ENCODE results near the gene TP53I11. TPM values are rescaled to one million over a fixed set of nuclear protein-coding genes. Genes with fewer than 3 reads are reported as not detected.

Gene TP53I11
- total and polyA plus RNA-seq, 2 experiments from 2014 or later = 59.9 to 117 TPM

DNA sequence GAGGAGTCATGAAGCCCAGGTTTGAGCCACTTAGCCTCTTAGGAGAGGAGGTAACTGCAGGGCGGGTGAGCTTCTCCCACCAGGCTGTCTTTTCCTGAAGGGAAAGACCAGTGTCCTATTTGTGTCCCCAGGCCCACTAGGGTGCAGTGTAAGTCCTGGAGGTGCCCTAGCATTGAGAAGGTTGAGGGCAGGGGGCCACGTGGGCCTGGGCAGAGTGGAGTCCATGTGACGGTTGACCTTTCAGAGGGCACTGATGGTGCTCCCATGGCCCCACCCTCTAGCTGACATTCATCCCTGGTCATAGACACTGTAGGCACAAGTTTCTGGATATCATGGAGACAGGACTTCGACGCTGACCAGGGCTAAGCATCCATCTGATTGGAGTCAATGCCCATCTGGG lies 44.1 kb upstream of the TP53I11 start:
- H2AFZ ChIP-seq = no peak overlapping the region
- H3K36me3 ChIP-seq (ENCODE audit: low read depth) = no peaks in the 10 kb centered on the region
- H3K79me2 ChIP-seq (ENCODE audit: insufficient read depth) = no peaks in the 10 kb centered on the region
- DNase-seq = no peak
- no peaks in the 10 kb centered on the region for H3K9me2 ChIP-seq (ENCODE audit: insufficient read depth)
- H3K27ac ChIP-seq = no peak overlapping the region
- peaks cover 7% of the 10 kb centered on the region; the same call in 1 of the 2 replicates for H3K27me3 ChIP-seq (replicated peaks; ENCODE audit: insufficient read depth)
- no peak overlapping the region for H3K9ac ChIP-seq
- H3K4me2 ChIP-seq (ENCODE audit: unreplicated experiment) = no peak overlapping the region
- no peaks in the 10 kb centered on the region for H3K4me1 ChIP-seq (ENCODE audit: insufficient read depth)
- TF ChIP-seq EZH2 (IDR thresholded peaks at IDR 0.05; ENCODE audit: insufficient read depth, poor library complexity, severe bottlenecking) (no peak), EZH2phosphoT487 (IDR thresholded peaks at IDR 0.05; ENCODE audit: insufficient read depth, low read depth) (no peak)
- no peaks in the 10 kb centered on the region for H4K20me1 ChIP-seq (ENCODE audit: insufficient read depth)
- H3K4me3 ChIP-seq = no peak overlapping the region
- in situ Hi-C loops (cut with MboI) = no loop called here
- WGBS, 2 experiments (ENCODE audit: low coverage in 1 of 2, low lambda C conversion rate in 2 of 2, missing lambda C conversion rate in 2 of 2) = 55 to 56% methylated on average over 5 of the region's 5 CpGs
- no peaks in the 10 kb centered on the region for H3F3A ChIP-seq (ENCODE audit: insufficient read depth)
- no peaks in the 10 kb centered on the region for H3K9me3 ChIP-seq (ENCODE audit: low read depth)

DNA sequence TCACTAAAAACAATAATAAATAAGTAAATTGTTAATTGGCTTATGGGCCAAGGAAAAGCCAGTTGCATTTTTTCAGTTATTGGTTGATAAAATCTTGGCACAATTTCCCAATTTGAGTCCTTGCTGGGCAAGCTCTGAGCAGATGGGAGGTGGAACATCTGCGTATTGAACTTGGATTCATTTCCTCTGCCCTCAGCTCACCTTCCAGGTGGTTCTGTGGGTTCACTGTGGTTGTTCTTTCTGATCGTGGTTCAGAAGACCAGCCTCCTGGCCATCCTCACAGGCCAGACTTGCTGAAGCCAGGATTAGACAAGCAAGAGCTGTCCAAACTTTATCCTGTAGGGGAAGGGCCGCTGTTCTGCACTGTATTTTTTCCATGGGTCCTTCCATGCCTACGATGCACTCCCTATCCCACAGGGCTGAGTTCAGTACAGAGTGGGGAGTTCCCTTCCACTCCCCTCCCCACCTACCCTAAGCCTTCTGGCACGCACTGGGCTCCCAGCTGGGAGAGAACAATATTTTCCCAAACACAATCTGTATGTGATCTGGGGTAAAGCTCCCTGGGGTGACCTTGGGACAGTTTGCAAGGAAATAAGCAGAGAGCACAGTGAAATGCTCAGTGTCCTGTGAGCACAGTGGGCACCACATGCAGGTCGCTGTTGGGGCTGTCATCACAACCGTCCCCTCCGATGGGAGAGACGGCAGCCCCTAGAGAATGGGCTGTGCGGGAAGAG lies 43.5 kb upstream of the TP53I11 start:
- H3F3A ChIP-seq (ENCODE audit: insufficient read depth) = no peaks in the 10 kb centered on the region
- no peak overlapping the region for H3K4me3 ChIP-seq
- H3K9me2 ChIP-seq (ENCODE audit: insufficient read depth) = no peaks in the 10 kb centered on the region
- no peak overlapping the region for H3K4me2 ChIP-seq (ENCODE audit: unreplicated experiment)
- H3K36me3 ChIP-seq (ENCODE audit: low read depth) = no peaks in the 10 kb centered on the region
- no peaks in the 10 kb centered on the region for H3K4me1 ChIP-seq (ENCODE audit: insufficient read depth)
- no peak overlapping the region for H3K9ac ChIP-seq
- H3K79me2 ChIP-seq (ENCODE audit: insufficient read depth) = no peaks in the 10 kb centered on the region
- WGBS, 2 experiments (ENCODE audit: low coverage in 1 of 2, low lambda C conversion rate in 2 of 2, missing lambda C conversion rate in 2 of 2) = 73 to 74% methylated on average over 10 of the region's 10 CpGs
- in situ Hi-C loops (cut with MboI) = no loop called here
- no peak overlapping the region for H2AFZ ChIP-seq
- TF ChIP-seq EZH2 (IDR thresholded peaks at IDR 0.05; ENCODE audit: insufficient read depth, poor library complexity, severe bottlenecking) (no peak), EZH2phosphoT487 (IDR thresholded peaks at IDR 0.05; ENCODE audit: insufficient read depth, low read depth) (no peak)
- no peak for DNase-seq
- H3K27me3 ChIP-seq (replicated peaks; ENCODE audit: insufficient read depth) = 0 out of 2 replicates have a peak, but pooled peaks cover 7% of the 10 kb centered on the region
- H3K9me3 ChIP-seq (ENCODE audit: low read depth) = no peaks in the 10 kb centered on the region
- H4K20me1 ChIP-seq (ENCODE audit: insufficient read depth) = no peaks in the 10 kb centered on the region
- no peak overlapping the region for H3K27ac ChIP-seq

DNA sequence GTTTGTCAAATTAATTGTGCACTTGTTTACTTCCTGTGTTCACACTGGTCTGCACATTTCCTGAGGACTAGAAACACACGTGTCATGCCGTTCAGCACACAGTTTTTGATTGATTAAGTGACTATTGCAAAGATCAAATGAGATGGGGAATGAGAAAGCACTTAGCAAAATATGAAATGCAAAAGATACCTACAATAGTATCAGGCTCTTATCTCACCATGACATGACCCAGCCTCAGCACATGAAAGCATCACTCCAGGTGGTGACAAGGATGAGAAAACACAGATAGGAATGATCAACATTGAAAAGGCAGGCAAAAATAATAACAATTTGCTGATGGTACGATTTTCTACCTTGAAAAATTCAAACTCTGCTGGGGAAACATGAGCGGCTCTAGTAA lies 42.1 kb upstream of the TP53I11 start:
- TF ChIP-seq EZH2 (IDR thresholded peaks at IDR 0.05; ENCODE audit: insufficient read depth, poor library complexity, severe bottlenecking) (no peak), EZH2phosphoT487 (IDR thresholded peaks at IDR 0.05; ENCODE audit: insufficient read depth, low read depth) (no peak)
- no peak for DNase-seq
- Histone ChIP-seq H3K4me3 (no peak overlapping the region), H3K4me1 (ENCODE audit: insufficient read depth) (no peaks in the 10 kb centered on the region), H3K27me3 (replicated peaks; ENCODE audit: insufficient read depth) (peaks cover 17% of the 10 kb centered on the region), H3K79me2 (ENCODE audit: insufficient read depth) (no peaks in the 10 kb centered on the region), H3K9me3 (ENCODE audit: low read depth) (no peaks in the 10 kb centered on the region), H3F3A (ENCODE audit: insufficient read depth) (no peaks in the 10 kb centered on the region), H3K36me3 (ENCODE audit: low read depth) (no peaks in the 10 kb centered on the region), H3K9me2 (ENCODE audit: insufficient read depth) (no peaks in the 10 kb centered on the region), H4K20me1 (ENCODE audit: insufficient read depth) (no peaks in the 10 kb centered on the region), H3K9ac (no peak overlapping the region), H2AFZ (no peak overlapping the region), H3K27ac (no peak overlapping the region), H3K4me2 (ENCODE audit: unreplicated experiment) (no peak overlapping the region)
- in situ Hi-C loops (cut with MboI) = no loop called here
- WGBS, 2 experiments (ENCODE audit: low coverage in 1 of 2, low lambda C conversion rate in 2 of 2, missing lambda C conversion rate in 2 of 2) = 80 to 81% methylated on average over 4 of the region's 4 CpGs

DNA sequence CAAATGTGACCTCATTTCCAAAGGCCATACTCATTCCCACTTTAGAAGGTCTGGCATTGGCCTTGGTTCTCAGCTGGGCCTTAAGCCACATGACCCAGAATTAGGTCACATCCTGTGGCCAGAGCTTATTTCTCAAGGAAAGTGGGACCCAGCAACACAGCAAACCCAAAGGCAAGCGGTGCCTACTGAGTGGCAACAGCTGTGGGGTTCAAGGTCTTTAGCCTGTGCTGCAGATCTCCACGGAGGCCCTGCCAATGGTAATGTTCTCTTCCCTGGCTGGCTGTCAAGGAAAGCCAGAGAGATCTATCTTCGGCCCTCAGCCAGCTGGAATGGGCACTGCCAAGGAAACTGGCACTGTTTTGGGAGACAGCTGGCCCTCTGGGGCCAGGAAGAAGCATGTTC lies 41.5 kb upstream of the TP53I11 start:
- Histone ChIP-seq H3K27ac (no peak overlapping the region), H3K9me2 (ENCODE audit: insufficient read depth) (no peaks in the 10 kb centered on the region), H2AFZ (no peak overlapping the region), H3K27me3 (replicated peaks; ENCODE audit: insufficient read depth) (peaks cover 17% of the 10 kb centered on the region), H3F3A (ENCODE audit: insufficient read depth) (no peaks in the 10 kb centered on the region), H3K4me2 (ENCODE audit: unreplicated experiment) (no peak overlapping the region), H3K36me3 (ENCODE audit: low read depth) (no peaks in the 10 kb centered on the region), H3K9ac (no peak overlapping the region), H3K4me1 (ENCODE audit: insufficient read depth) (no peaks in the 10 kb centered on the region), H4K20me1 (ENCODE audit: insufficient read depth) (no peaks in the 10 kb centered on the region), H3K79me2 (ENCODE audit: insufficient read depth) (no peaks in the 10 kb centered on the region), H3K4me3 (no peak overlapping the region), H3K9me3 (ENCODE audit: low read depth) (no peaks in the 10 kb centered on the region)
- TF ChIP-seq EZH2 (IDR thresholded peaks at IDR 0.05; ENCODE audit: insufficient read depth, poor library complexity, severe bottlenecking) = no peak
- TF ChIP-seq EZH2phosphoT487 (IDR thresholded peaks at IDR 0.05; ENCODE audit: insufficient read depth, low read depth) = no peak
- DNase-seq = peak; percentile 23
- WGBS, 2 experiments (ENCODE audit: low coverage in 1 of 2, low lambda C conversion rate in 2 of 2, missing lambda C conversion rate in 2 of 2) = 73 to 81% methylated on average over 3 of the region's 3 CpGs
- in situ Hi-C loops (cut with MboI) = no loop called here
